Activated CD4-positive, alpha-beta T cell treated with anti-CD3 and anti-CD28 coated beads for 48 hours (primary cell): Measurements from ENCODE around the gene SLC34A1.
"Not testable (repeated sequence)": the region's sequence is repeated elsewhere in the genome, so short reads cannot be mapped to it uniquely, and the experiment has no call there.

Source experiments
- DNase-seq: peaks from one replicate; pipeline ENCODE4 v3.0.0-alpha.2; 2020

The SLC34A1 gene, protein sequence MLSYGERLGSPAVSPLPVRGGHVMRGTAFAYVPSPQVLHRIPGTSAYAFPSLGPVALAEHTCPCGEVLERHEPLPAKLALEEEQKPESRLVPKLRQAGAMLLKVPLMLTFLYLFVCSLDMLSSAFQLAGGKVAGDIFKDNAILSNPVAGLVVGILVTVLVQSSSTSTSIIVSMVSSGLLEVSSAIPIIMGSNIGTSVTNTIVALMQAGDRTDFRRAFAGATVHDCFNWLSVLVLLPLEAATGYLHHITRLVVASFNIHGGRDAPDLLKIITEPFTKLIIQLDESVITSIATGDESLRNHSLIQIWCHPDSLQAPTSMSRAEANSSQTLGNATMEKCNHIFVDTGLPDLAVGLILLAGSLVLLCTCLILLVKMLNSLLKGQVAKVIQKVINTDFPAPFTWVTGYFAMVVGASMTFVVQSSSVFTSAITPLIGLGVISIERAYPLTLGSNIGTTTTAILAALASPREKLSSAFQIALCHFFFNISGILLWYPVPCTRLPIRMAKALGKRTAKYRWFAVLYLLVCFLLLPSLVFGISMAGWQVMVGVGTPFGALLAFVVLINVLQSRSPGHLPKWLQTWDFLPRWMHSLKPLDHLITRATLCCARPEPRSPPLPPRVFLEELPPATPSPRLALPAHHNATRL

DNA sequence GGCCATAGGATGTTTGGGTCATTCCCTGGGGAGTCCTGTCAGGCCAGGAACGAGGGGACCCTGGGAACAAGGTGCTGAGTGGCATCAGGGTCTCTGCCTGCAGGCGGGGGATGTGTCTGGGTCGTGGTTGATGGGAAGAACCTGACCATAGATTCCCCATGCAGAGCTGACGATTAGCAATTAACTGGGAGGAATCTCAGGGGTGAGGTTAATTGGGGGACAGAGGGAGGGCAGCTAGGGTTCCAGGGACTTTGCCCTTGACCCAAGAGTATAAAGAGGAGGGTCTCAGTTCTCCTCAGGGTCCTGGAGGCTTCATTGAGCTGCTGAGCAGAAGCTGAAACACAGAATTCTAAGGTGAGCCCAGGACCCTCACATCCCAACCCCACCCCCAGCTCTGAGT lies at the start of gene SLC34A1:
Gene SLC34A1 (plus strand): TSS at position 301 of the 400 bp plus-strand sequence. CDS start 1,308 bp downstream, outside the sequence.
- no peak for DNase-seq

DNA sequence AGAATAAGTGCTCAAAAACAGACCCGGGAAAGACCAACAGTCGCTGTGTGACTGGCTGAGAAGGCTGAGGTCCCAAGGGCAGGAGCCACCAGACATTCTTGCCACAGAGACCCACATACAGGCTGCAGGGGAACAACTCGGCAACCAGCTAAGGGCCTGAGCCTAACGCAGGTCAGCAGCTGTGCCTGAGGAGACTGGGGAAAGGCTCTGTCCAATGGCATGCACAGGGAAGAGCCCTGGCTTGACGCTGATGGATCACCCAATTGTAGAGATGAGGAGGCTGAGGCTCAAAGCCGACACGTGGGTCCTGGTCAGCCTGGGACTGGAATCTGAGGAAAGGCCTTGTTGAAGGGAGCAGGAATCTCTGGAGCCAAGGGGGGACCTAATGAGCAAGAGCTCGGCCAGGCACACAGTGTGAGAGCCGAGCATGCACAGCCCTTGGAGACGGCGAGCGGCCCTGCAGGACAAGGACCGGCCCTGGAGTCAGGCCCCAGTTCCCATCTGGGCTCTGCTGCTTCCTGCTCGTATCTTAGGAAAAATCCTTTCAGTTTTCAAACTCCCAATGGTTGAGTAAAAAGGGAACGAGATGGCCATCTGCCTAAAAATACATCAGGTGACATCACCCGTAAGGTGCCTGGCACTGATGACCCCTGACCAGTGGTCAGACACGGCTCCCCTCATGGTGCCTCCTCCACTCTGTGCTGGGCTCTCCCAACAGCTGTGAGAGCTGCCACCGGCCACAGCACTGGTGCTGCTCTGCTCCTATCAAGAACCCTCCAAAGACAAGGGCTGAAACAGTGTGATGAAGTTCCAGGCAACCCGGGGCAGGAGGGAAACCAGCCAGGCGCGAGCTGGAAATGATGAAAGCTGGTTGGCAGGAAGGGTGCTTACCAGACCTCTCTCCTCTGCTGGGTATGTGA lies 49.2 kb upstream of the SLC34A1 start:
- no peak for DNase-seq

DNA sequence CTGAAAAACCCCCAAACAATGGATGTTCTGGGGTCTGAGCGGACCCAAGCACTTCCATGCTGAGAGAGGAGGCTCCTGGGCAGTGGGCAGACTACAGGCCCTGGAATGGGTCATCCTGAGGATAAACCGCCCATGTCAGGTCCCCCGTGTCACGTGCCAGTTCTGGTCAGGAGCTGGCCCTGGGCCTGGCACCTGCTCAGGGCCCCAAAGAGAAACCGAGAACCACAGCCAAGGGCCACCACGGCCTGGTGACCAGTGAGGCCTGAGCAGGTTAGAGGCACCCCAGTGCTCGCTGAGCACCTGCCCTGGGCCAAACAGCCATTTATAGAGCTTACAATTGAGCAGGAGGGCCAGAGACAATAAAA lies 48.6 kb upstream of the SLC34A1 start:
- no peak for DNase-seq

DNA sequence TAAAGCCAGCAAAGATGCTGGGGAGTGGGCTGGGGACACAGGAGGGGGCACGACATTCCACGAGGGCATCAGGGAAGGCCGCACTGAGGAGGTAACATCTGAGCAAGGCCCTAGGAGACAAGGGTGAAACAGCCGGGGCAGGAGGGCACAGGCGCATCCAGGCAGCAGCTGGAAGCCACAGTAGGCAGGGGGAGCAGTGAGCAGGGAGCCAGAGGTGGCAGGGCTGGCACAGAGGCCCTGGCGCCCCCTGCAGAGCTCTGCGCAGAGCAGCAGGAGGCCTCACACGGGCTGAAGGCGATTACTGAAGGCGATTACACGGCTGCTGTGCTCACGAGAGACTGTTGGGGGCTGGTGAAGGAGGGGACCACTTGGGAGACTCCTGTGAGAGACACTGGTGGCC lies 48.1 kb upstream of the SLC34A1 start:
- peak; percentile 62 for DNase-seq

DNA sequence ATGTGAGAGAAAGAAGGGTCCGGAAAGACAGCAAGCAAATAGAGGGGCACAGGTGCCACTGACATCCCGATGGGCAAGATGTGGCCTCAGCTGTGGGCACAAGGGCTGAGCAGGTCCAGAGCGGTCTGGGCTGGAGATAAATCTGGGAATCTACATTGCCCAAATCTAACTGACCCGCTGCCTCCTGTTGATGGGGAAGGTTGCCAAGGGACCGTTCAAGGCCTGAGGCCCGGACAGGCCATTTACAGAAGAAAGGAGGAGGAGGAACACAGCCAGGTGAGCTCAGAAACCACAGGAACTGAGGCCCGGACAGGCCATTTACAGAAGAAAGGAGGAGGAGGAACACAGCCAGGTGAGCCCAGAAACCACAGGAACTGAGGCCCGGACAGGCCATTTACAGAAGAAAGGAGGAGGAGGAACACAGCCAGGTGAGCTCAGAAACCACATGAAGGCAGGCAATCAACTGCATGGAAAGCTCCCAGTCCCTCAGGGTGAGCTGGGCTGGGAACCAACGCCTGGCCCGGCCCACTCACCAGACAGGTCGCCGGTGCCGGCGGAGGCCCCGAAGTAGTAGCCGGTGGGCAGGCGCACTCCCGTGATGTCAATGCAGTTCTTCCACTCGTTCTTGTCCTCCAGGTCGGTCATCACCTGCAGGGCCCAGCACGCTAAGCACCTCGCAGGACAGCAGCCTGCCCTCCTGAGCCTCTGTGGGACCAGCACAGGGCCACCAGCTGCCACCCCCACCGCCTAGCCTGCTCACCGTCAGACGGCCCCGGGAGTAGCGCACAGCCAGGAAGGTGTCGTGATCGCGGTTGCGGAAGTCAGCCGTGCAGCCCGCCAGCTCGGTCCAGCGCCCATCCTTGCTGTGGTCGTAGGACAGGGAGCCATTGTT lies 47.4 kb upstream of the SLC34A1 start:
- DNase-seq, result no peak

DNA sequence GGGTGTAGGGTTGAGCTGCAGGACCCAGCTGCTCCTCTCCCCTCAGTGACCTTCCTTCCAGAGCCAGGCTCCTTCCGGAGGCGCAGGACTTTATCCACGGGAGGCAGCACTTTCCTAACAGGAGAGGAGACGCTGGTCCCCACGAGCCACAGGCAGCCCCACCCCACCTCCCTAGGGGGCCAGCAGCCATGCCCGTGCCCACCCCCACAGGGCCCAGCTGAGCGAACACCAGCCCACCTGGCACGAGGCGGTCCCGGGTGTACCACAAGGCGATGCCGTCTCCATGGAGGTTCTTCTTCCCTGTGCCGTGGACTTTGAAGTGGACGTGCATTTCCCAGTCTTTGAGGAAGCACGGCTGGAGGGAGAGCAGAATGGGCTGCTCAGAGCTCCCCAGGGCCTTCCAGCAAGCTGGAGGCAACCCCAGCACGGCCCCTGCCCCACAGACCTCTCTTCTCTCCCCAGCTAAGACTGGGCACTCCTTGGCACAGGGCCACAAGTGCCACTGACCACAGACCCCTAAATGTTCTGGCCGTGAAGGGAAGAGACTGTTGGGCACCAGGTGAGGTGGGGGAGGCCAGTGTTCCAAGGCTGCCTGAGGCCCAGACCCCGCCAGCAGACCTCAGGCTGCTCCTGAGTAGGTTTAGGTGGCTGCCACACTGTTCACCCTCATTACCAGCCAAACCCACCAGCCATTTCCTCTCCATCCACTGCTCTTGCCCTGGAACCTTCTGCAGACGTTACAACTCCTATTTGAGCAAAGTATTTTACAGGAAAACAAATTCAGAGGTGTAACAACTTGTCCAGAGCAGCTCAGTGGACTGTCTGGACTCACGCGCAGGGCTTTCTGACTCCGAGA lies 45.8 kb upstream of the SLC34A1 start:
- DNase-seq, result no peak

DNA sequence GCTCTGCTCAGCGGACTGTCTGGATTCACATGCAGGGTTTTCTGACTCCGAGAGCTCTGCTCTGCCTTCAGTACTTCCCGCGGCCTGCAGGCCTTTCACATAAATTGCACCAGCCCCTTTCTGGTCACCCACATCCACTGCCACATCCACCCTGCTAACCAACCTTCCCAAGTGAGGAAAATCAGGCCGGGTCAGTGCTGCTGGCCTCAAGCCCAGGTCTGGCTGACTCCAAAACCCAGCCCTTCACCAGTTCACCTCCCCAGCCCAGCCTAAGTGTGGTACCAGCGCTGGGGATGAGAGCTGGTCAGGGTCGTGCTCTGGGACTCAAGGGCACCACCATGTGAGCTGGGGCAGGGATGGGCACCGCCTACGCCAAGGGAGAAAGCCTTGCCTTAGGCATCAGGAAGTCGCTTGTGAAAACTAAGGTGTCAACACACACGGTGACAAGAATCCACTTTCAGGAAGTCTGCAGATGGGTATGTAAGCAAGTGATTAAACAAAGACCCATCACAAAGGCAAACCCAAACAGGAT lies 45.1 kb upstream of the SLC34A1 start:
- DNase-seq, result no peak

DNA sequence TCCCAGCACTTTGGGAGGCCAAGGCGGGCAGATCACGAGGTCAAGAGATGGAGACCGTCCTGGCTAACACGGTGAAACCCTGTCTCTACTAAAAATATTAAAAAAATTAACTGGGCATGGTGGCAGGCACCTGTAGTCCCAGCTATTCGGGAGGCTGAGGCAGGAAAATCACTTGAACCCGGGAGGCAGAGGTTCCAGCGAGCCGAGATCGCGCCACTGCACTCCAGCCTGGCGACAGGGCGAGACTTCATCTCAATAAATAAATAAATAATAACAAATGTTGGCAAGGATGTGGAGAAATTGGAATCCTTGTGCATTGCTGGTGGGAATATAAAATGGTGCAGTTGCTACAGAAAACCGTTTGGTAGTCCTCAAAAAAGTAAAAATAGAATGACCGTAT lies 41.2 kb upstream of the SLC34A1 start:
- DNase-seq, result not testable (repeated sequence)

DNA sequence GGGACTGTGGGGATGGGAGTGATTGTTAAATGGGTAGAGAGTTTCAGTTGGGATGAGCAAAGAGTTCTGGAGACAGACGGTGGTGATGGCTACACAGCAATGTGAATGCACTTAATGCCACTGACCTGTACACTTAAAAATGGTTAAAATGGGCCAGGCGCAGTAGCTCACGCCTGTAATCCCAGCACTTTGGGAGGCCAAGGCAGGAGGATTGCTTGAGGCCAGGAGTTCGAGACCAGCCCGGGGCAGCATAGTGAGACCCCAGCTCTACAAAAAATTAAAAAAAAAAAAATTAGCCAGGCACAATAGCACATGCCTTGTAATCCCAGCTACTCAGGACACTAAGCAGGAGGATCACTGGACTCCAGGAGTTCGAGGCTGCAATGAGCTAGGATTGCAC lies 40.5 kb upstream of the SLC34A1 start:
- no peak for DNase-seq

DNA sequence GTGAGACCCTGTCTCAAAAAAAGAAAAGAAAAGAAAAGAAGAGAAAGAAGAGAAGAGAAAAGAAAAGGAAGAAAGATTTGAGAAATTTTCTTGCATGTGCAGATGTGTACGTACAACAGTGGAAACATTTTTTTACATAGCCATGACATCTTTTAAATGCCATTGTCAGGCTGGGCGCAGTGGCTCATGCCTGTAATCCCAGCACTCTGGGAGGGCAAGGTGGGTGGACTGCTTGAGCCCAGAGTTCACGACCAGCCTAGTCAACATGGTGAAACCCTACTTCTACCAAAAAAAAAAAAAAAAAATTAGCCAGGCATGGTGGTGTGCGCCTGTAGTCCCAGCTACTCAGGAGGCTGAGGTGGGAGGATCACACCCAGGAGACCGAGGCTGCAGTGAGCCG lies 39.3 kb upstream of the SLC34A1 start:
- DNase-seq, result no peak

DNA sequence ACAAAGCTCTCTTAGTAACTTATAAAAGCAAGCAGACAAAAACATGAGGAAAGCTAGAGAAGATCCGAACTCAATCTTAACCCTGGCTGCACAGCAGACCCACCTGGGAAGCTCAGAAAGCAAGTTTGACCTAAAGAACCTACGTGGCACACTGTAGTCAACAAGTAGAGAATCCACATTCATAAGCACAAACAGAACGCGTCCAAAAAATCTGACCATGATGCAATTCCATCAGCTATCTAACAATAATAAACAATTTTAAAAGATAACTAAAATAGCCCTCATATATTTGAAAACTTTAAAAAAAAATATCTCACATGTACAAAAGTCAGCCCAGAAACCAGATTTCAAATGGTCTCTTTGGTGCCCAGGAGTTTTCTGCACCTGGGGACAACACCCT lies 37.4 kb upstream of the SLC34A1 start:
- no peak for DNase-seq

DNA sequence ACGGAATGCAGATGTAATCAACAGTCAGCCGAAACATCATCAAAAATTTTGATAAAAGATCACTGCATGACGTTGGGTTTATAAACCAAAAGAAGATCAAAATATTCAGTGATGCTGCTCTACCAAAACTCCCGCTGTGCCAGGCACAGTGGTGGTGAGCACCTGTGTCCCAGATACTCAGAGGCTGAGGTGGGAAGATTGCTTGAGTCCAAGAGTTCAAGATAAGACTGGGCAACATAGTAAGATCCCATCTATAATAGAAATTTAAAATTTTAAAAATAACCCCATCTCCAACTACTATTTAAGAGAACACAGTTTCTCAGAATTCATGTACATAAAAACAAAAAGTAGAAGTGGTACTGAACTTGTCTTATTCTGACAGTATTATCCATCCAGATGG lies 36.5 kb upstream of the SLC34A1 start:
- no peak for DNase-seq

DNA sequence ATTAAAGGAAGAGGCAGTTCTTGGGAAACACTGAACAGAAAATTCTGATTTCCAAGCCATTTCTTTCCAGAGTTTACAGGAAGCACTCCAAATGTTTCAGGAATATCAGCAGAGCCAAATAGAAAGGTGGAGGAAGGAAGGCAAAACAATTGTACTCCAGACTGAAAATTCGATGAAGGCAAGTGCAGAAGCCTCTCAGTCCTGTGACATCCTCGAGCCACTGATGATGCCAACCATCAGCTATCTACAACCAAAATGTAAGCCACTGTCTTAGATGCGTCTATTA lies 34.9 kb upstream of the SLC34A1 start:
- no peak for DNase-seq

DNA sequence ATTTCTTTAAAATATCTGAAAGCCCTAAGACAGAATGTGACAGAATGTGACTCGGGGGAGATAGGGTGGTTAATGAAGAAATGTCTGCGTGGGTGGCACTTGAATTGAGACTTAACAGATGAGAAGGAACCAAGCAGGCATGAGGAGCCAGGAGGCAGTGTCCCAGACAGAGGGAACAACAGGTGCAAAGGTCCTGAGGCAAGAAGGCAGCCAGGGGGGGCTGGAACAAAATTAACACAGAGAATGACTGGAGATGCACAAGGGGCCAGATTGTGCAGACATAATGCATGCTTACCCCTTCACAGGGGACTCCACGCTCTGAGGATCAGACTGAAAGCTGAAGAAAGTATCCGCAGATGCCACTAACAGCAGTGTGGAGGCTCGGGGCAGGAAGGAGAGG lies 34.5 kb upstream of the SLC34A1 start:
- DNase-seq, result no peak

DNA sequence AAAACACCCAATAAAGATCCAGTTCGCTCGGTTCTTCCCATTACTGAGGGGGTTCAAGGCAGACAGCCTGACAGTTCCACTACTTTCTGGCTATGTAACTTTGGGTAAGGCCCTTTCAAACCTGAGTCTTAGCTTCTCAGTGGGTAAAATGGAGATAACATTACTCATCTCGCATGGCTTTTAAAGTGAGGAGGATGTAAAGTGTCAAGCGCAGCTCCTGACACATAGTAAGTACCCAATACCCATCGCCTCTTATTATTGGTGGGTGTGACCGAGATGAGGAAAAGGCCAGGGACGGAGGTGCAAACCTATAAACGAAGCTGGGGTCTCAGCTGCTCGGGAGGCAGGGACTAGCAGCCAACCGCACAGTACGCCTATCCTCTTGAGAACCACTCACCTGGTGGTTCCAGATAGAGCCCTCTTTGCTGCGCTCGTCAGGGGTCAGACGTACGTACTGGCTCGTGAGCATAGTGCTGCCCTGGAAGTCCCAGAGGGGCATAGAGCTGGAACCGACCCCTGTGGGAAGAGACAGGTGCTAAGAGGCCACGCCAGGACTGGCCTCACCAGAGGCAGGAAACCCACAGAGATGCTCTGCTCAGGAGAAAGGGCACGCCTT lies 33.4 kb upstream of the SLC34A1 start:
- DNase-seq, result no peak

DNA sequence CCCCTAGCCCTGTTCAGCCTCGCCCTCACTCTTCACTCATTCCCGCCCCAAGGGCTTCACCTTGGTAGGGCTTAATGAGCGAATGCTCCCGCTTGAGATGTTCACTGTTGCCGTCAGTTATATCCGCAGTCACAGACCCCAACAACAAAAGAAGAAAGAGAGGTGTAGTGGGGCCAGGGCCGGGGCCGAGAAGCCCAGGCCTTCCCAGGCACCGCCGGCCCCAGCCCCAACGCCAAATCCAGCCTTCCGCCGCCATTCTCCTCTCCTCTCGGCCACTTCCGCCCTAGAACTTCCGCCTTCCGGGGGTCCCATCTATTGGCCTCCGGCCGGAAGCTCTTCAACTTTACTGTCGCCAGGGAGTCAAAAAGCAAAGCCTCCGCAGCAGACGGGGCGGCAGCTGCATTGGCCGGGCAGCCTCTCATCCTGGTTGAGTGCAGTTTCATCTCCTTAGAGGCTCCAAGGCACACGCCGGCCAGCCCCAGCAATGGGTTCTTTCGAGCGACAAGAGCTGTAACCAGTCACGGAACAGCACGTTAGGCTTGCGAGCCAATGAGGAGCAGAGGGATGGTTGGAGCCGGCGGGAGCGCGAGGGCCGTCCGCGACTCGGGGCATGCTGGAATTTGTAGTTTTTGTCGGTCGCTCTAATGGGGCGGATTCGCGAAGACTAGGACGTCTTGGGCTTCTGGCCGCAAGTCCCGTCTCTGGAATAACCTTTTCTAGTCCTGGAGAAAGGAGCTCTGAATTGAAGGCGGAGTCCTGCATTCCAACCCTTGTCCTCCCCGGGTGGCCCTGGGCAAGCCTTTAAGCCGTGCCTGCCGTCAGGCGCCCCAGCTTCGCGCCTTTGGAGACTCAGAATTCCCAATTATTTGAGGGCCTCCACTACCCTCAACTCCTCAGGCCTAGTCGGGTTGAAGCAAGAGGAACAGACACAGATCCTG lies 32.6 kb upstream of the SLC34A1 start, which contains the start of gene LMAN2:
Gene LMAN2 (minus strand): TSS at position 277 of the 938 bp plus-strand sequence. CDS start 21 bp downstream, at position 256.
- peak; percentile 94 for DNase-seq

DNA sequence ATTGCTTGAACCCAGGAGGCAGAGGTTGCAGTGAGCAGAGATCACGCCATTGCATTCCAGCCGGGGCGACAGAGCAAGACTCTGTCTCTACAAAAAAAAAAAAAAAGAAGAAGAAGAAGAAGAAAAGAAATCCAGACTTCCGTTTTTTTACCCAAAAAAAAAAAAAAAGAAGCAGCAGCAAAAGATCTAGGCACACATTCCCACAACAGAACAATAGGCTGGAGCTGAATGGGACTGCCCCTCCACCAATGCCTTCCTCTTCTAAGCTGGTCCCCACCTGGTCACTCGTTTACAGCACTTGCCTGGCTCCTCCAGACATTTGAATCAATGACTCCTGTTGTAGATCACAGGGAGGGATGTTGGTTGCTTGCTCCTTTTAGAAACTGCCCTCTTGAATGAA lies 31.1 kb upstream of the SLC34A1 start:
- no peak for DNase-seq

DNA sequence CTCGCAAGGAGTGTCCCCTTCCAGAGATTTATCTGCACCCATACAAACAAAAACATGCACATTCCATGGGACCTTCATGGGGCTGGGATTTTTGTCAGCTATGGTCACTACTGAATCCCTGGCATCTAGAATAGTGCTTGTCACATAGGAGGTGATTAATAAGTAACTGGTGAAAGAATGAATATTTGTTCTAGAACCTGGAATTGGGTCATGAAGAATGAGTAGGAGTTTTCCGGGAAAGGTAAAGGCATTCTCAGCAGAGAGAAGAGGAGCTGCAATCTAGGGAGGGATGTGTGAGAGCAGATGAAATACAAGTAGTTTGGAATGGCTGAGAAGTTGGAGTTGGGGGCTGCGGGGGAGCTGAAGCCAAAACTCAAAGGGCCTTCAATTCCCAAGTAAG lies 30.0 kb upstream of the SLC34A1 start:
- DNase-seq, result no peak

DNA sequence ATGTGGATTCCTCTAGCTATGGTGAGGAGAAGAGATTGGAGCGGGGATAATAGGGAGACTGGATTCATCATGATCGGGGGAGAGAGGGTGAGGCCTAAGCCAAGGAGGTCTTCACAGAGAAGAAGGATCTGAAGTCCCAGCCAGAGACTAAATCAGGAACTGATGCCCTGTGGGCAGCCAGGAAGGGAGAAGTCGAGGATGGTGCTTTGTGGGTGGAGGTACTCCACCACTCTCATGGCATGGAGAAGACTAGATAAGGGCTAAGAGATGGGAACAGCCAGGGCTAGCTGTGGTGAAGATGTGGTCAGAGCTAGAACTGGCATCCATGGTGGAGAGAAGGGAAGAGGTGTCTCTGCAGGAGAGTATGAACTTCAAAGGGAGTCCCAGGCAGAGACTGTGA lies 29.5 kb upstream of the SLC34A1 start:
- no peak for DNase-seq
